ENCODE results near the gene DACT2. TPM values are rescaled to one million over a fixed set of nuclear protein-coding genes. Genes with fewer than 3 reads are reported as not detected.

The DACT2 gene
- total and polyA plus RNA-seq, 2 of the 8 experiments (the other 6 are each of a cell fraction or from before 2014, with no cell fraction given): 2.9 to 3.1 TPM

DNA sequence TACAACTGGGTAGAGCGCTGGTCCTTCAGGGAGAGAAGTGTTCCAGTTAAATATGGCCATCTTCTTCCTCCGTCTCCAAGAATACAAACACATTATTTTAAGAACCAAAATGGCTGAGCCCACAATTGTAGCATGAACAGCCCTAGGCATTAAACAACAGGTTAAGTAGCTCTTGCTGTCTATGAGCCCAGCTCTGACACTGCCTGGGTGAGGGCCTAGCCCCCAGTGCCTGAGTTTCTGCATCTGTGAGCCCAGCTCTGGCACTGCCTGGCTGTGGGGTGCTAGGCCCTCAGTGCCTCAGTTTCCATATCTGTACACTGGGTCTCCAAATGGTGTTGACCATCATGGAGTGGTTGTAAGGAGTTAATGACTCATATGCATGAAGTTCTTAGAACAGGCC, 24.8 kb upstream of the DACT2 start (continued):
- TF ChIP-seq MAFK (IDR thresholded peaks at IDR 0.05; ENCODE audit: low read depth, low read length): no peak
